NT2/D1 (cell line): ENCODE data around the gene CWC25.

Experiments
- DNase-seq: peaks from one replicate; pipeline ENCODE4 v3.0.0-alpha.2; 2011; ENCODE audit warnings: low read depth, low spot score
- H3K27me3 ChIP-seq: 2 replicates; pipeline ENCODE4 v1.6.0; 2011; ENCODE audit warnings: mild to moderate bottlenecking; ENCODE audit not compliant: insufficient read length, insufficient read depth
- H3K36me3 ChIP-seq: 2 replicates; pipeline ENCODE4 v1.6.1; 2011; ENCODE audit warnings: mild to moderate bottlenecking, low read length, mixed read lengths; ENCODE audit not compliant: insufficient read depth, insufficient read length
- H3K4me1 ChIP-seq: 2 replicates; pipeline ENCODE4 v1.5.1; 2011; ENCODE audit not compliant: insufficient read depth, insufficient read length
- H3K4me3 ChIP-seq: 2 replicates; pipeline ENCODE4 v1.5.1; 2011; ENCODE audit warnings: low read depth; ENCODE audit not compliant: insufficient read length
- H3K9ac ChIP-seq: 2 replicates; pipeline ENCODE4 v1.6.0; 2011; ENCODE audit warnings: low read depth; ENCODE audit not compliant: insufficient read length
- H3K9me3 ChIP-seq: 2 replicates; pipeline ENCODE4 v1.5.1; 2011; ENCODE audit warnings: mild to moderate bottlenecking, low read length; ENCODE audit not compliant: insufficient read depth
- SUZ12 ChIP-seq: IDR thresholded peaks from 2 replicates; pipeline ENCODE4 v1.6.1; 2011; ENCODE audit not compliant: insufficient read length, insufficient read depth; ENCODE audit errors: extremely low read depth
- YY1 ChIP-seq: IDR thresholded peaks from 2 replicates; pipeline ENCODE4 v1.6.1; 2011; ENCODE audit not compliant: insufficient read length, insufficient read depth
- ZNF274 ChIP-seq: IDR thresholded peaks from 2 replicates; pipeline ENCODE4 v1.6.1; 2011; ENCODE audit warnings: mild to moderate bottlenecking, low read depth, low read length

Gene CWC25

DNA sequence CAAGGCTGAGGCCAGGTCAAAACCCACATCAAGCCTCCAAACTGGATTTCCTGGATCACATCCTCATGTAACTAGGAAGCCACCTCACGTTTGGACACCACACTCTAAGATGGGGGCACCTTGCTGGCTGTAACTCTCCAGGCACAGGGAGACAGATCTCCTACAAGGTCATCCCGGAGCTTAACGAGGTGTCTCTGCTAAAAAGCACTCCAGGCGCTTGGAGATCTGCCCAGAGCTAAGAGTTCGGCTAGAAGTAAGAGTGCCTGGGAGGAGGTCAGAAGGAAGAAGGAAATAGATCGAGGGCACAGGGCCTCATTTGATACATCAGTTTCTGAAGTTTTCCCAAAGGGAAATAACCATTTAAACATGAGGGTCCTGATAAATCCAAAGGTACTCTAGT lies 56.7 kb downstream of the CWC25 start:
- no peak overlapping the region for H3K9ac ChIP-seq
- no peak for DNase-seq
- H3K36me3 ChIP-seq: peaks cover 97% of the 10 kb centered on the region
- no peaks in the 10 kb centered on the region for H3K4me1 ChIP-seq
- no peaks in the 10 kb centered on the region for H3K9me3 ChIP-seq
- H3K4me3 ChIP-seq: no peak overlapping the region
- TF ChIP-seq ZNF274: no peak
- no peak for TF ChIP-seq SUZ12
- TF ChIP-seq YY1: no peak
- H3K27me3 ChIP-seq: no peaks in the 10 kb centered on the region

DNA sequence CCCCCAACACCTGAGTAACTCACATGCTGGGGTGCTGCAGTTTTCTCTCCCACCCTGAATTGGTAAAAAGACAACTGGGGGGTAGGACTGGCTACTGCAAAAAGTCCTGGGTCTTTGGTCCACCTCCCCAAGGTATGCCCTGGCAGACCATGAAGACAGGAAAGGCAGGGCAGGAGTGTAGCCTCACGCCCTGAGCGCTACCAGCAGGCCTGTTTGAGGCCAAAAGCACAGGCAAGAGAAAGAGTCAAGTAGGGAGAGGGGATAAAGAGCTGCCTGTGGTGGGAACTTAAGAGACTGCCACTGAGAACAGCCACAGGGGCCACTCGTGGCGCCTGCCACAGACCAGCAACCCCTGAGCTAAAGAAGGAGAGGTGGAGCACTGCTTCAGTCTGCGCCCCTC lies 58.8 kb downstream of the CWC25 start:
- TF ChIP-seq YY1: no peak
- TF ChIP-seq SUZ12: no peak
- TF ChIP-seq ZNF274: no peak
- Histone ChIP-seq H3K36me3 (peaks cover 93% of the 10 kb centered on the region), H3K4me3 (no peak overlapping the region), H3K27me3 (no peaks in the 10 kb centered on the region), H3K9ac (no peak overlapping the region), H3K9me3 (no peaks in the 10 kb centered on the region), H3K4me1 (no peaks in the 10 kb centered on the region)
- DNase-seq: no peak

DNA sequence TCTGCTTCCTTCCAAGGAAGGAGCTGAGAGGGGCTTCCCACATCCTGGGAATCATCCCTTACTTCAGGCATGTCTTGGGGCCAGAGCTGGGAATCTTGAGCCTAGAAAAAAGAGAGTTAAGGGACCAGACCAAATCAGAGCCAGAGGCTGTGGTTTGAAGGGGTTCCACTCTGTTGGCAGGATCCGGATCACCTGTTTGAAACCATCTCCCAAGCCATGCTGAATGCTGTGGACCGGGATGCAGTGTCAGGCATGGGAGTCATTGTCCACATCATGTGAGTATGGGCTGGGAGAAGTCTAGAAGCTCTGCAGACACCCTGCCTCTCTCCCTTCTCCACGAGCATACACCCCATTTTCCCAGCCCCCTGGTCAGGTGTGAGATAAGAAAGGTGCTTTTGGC lies 62.9 kb downstream of the CWC25 start:
- Histone ChIP-seq H3K9ac (no peak overlapping the region), H3K9me3 (no peaks in the 10 kb centered on the region), H3K27me3 (no peaks in the 10 kb centered on the region), H3K4me1 (no peaks in the 10 kb centered on the region), H3K4me3 (no peak overlapping the region), H3K36me3 (peaks cover 90% of the 10 kb centered on the region)
- no peak for TF ChIP-seq SUZ12
- TF ChIP-seq ZNF274: no peak
- TF ChIP-seq YY1: no peak
- DNase-seq: no peak

DNA sequence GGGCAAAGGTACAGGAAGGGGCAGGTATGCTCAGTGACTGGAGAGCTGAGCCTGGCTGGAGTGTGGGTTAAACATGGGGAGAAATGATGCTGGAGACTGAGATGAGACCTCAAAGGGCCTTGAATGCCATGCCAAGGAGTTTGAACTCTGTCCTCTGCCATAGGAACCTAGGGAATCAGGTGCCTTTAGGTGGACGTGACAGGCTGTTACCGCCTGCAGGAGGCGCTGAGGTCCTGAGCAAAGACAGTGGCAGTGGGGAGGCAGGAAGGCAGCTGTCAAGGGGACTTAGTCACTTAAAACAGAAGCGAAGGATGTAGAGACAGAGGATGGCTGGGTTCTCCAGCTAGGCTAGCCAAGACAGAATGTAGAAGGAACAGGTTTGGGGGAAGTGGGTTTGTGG lies 63.5 kb downstream of the CWC25 start:
- Histone ChIP-seq H3K36me3 (peaks cover 90% of the 10 kb centered on the region), H3K9ac (no peak overlapping the region), H3K9me3 (no peaks in the 10 kb centered on the region), H3K4me1 (no peaks in the 10 kb centered on the region), H3K4me3 (no peak overlapping the region), H3K27me3 (no peaks in the 10 kb centered on the region)
- no peak for DNase-seq
- TF ChIP-seq SUZ12 (no peak), ZNF274 (no peak), YY1 (no peak)

DNA sequence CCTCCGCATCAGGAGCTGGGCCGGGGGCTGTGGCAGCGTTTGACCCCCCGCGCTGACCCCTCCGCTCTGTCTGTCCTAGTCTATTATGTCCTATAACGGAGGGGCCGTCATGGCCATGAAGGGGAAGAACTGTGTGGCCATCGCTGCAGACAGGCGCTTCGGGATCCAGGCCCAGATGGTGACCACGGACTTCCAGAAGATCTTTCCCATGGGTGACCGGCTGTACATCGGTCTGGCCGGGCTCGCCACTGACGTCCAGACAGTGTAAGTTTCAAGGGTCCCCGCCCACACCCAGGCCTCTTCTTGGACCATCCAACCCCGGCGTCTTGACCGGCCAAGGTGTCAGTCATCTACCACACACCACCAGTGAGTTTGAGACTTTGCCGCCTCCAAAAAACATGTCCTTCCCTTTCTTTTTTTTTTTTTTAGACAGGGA lies 72.0 kb downstream of the CWC25 start:
- peaks cover 47% of the 10 kb centered on the region for H3K36me3 ChIP-seq
- peaks cover 17% of the 10 kb centered on the region for H3K27me3 ChIP-seq
- TF ChIP-seq ZNF274 (no peak), YY1 (no peak), SUZ12 (no peak)
- H3K4me1 ChIP-seq: peaks cover 4% of the 10 kb centered on the region
- H3K4me3 ChIP-seq: peak overlapping the region; percentile 100
- no peaks in the 10 kb centered on the region for H3K9me3 ChIP-seq
- DNase-seq: no peak
- H3K9ac ChIP-seq: peak overlapping the region; percentile 100

DNA sequence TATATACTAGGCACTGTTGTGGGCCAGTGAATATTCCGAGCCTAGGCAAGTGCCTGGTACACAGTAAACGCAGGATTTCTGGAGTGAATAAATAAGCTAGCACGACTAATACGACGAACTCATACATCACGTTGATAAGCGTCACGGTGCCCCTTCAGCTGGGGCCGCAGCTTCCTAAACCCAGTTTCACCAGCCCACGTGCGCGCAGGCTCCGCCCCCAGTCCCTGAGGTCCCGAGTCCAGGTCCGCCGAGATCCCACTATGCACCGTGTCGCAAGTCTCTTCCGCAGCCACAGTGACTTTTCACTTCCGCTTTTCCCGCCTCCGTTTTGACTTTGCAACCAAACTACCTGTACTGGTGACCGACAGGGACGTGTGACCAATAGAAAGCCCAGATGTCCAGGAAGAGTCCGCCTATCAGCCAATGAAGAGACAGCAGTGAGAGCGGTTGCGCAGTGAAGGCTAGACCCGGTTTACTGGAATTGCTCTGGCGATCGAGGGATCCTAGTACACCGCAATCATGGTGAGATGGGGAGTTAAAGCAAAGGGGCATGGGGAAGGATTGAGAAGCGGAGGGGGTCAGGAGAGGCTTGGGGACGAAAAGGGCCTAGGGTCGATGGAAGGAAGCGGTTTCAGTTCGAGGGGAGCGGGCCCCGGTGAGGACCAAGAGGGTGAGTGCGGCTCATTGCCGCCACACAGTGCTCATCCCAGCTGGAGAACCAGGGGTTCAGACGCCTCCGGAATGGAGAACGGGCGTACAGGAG lies 72.6 kb downstream of the CWC25 start, which contains the start of gene PSMB3:
Gene PSMB3 (plus strand): TSS at position 434 of the 763 bp plus-strand sequence. CDS start 86 bp downstream, at position 520.
- Histone ChIP-seq H3K9me3 (no peaks in the 10 kb centered on the region), H3K4me1 (peaks cover 4% of the 10 kb centered on the region), H3K27me3 (peaks cover 17% of the 10 kb centered on the region), H3K9ac (peak within 1 kb of the TSS; percentile 100), H3K4me3 (peak within 1 kb of the TSS; percentile 100), H3K36me3 (peaks cover 42% of the 10 kb centered on the region)
- DNase-seq: peak; percentile 96
- TF ChIP-seq SUZ12: no peak
- no peak for TF ChIP-seq ZNF274
- TF ChIP-seq YY1: no peak

DNA sequence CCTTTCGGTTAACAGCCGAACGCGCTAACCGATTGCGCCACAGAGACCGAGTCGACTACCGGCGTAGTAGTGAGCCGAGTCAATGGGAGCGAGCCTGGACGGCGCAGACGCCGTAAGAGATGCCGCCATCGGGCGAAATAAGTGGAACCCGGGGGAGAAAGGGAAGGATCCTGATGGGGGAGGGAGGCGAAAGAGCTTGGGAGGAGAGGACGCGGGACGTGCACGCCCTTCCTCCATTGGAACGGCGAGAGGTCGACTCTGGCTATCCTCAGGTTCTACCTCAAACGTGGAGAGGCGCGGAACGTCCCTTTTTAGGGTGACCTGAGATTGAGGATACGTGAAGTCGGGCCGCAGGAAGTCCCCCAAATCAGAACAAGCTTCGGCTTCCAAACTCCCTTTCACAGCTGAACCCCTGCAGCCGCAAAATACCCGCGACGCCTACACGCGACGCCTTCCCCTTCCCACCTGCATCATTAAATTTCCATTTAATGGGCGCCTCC lies 73.3 kb downstream of the CWC25 start:
- Histone ChIP-seq H3K36me3 (peaks cover 37% of the 10 kb centered on the region), H3K9me3 (no peaks in the 10 kb centered on the region), H3K4me1 (peaks cover 4% of the 10 kb centered on the region), H3K27me3 (peaks cover 17% of the 10 kb centered on the region), H3K4me3 (peak overlapping the region; percentile 100), H3K9ac (peak overlapping the region; percentile 90)
- no peak for TF ChIP-seq SUZ12
- peak; percentile 19 for TF ChIP-seq YY1
- TF ChIP-seq ZNF274: no peak
- no peak for DNase-seq
